HG02870 (cell line): ENCODE results near the gene PIK3R3.
"Not testable (repeated sequence)": the region's sequence is repeated elsewhere in the genome, so short reads cannot be mapped to it uniquely, and the experiment has no call there.

Experiments used
- ATAC-seq: cut with Tn5 transposase; IDR thresholded peaks from one replicate; pipeline ENCODE4 v1.9.1; 2021; ENCODE audit warnings: mild to moderate bottlenecking, moderate library complexity; ENCODE audit not compliant: unreplicated experiment

PIK3R3 gene

DNA sequence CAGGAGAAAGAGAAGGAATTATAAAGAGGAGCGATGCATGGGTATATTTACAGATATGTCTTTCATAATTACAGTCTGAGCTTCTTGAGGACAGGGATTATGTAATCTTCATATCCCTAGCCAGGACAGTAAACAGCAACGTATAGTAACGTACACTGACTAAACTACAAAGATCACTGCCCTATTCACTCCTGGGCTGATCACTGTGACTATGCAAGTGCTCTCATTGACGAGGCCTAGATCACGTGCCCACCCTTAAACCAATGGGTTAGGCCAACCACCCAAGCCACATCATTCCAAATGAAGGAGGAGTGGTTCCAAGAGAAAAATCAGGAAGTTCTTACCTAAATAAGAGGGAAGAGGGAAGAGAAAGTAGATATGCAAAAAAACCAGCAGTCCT lies 18.5 kb downstream of the PIK3R3 start:
- ATAC-seq: no peak

DNA sequence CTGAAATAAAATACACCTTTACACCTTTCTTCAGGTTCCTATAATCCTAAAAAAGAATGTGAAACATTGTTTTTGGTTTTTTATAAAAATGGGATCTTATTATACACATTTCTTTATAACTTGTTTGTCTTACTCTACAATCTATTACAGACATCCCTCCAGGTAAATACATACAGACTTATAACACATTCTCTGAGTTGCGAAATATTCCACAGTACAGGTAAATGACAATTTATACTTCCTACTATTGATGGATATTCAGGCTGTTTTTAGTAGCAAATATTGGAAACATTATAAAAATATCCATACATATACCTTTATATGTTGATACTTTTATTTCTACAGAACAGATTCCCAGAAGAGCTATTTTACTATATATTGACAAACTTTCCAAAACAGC lies 20.3 kb downstream of the PIK3R3 start:
- ATAC-seq: no peak

DNA sequence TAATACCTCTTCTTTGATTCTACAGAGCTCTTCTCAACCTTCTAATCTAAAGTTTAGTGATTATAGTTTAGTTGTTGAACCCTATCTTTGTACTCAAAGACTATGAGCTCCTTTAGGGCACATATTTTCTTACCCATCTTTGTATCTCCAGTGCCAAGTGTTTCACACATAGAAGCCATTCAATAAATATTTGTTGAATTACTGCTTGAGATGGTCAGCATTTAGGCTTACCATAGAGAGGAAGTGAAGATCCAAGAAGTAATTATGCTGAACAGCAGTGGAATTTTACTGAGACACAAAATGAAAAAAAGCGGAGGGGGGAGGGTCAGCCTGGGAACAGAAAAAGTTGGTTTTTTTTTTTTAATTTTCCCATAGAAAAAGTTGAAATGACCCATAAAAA lies 21.9 kb downstream of the PIK3R3 start:
- no peak for ATAC-seq

DNA sequence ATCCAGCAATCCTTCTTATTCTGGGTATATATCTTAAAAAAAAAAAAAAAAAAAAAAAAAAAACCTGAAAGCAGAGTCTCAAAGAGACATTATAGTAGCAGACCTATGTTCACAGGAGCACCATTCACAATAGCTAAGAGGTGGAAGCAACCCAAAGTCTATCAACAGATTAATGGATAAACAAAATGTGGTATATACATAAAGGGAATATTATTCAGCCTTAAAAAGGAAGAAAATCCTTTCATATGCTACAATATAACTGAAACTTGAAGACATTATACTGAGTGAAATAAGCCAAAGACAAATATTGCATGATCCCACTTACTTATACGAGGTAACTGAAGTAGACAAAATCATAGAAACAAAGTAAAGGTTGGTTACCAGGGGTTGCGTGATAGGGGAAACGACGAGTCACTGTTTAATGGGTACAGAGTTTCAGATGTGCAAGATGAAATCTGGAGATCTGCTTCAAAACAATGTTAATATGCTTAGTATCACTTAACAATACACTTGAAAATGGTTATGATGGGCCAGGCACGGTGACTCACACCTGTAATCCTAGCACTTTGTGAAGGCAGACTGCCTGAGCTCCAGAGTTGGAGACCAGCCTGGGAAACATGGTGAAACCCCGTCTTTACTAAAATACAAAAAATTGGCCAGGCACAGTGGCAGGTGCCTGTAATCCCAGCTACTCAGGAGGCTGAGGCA lies 29.5 kb downstream of the PIK3R3 start:
- ATAC-seq: no peak

DNA sequence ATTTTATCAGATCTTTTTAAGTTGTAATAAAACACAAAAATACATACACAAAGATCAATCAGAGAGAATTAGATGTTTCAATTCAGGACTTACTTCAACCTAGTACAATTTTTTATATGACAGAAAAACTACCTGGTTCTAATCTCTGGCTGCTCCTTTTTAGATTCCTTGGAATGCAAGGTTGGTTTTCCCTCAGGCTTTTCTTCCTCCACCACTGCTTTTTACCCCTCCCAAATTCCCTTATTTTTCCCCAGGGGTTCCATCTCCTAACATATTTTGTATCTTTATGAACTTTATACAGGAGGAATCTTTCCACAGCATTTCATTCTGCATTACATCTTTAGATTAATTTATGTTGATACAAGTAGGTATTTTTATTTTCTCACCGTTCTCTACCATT lies 33.2 kb downstream of the PIK3R3 start:
- ATAC-seq: no peak

DNA sequence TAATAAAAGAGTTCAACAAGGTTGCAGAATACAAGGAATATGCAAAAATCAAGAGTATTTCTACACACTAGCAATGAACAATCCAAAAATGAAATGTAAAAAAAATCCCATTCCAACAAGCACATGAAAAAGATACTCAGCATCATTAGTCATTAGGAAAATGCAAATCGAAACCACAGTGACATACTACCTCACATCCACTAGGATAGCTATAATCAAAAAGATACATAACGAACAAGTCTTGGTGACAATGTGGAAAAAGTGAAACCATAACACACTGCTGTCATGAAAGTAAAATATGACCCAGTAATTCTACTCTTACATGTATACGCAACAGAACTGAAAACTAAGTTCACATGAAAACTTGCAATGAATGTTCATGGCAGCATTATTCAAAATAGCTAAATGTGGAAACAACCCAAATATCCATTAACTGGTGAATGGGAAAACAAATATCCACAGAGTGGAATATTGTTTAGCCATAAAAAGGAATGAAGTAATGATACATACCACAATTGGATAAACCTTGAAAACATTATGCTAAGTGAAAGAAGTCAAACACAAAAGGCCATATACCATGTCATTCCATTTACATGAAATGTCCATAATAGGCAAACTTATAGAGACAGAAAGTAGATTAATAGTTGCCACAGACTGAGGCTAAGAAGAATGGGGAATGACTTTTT lies 34.3 kb downstream of the PIK3R3 start:
- ATAC-seq: no peak

DNA sequence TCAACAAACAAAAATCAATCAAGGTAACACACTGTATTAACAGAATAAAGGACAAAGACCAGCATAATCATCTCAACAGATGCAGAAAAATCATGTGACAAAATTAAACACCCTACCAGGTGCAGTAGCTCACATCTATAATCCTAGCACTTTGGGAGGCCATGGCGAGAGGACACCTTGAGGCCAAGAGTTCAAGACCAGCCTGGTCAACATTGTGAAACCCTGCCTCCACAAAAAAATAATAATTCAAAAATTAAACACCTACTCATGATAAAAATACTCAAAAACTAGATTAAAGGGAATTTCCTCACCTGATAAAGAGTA lies 35.3 kb downstream of the PIK3R3 start:
- ATAC-seq: no peak

DNA sequence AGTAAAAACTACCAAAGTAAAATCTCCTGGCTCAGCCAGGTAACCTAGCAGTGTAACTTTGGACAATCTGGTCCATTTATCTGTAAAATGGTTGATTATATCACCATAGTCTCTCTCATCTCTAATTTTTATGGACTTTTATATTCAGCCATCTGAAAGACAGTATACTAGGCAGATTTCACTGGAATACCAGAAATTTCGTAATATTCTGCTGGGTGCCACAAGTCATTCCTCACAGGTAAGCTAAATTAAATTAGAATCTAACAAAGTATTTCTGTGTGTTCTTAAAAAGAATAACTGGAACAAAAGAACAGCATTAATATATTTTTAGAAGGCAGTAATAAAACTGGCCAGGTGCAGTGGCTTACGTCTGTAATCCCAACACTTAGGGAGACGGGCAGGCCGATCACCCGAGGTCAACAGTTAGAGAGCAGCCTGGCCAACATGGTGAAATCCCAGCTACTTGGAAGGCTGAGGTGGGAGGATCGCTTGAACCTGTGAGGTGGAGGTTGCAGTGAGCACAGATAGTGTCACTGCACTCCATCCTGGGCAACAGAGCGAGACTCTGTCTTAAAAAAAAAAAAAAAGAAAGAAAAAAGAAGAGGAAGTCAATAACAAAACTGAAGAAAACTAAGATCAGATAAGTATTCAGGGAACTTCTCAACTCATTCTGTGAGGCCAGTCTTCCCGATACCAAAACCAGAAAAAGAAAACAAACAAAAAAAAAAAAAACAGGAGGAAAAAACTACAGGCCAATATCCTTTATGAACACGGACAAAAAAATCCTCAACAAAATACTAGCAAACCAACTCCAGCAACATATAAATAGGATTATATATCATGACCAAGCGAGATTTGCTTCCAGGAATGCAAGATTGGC lies 35.9 kb downstream of the PIK3R3 start:
- ATAC-seq: no peak

DNA sequence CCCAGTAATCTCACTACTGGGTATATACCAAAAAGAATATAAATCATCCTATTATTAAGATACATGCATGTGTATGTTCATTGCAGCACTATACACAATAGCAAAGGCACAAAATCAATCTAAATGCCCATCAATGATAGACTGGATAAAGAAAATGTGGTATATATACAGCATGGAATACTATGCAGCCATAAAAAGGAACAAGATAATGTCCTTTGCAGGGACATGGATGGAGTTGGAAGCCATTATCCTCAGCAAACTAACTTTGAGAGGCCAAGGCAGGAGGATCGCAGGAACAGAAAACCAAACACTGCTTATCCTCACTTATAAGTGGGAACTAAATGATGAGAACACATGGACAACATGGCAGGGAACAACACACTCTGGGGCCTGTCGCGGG lies 37.3 kb downstream of the PIK3R3 start:
- ATAC-seq: not testable (repeated sequence)

DNA sequence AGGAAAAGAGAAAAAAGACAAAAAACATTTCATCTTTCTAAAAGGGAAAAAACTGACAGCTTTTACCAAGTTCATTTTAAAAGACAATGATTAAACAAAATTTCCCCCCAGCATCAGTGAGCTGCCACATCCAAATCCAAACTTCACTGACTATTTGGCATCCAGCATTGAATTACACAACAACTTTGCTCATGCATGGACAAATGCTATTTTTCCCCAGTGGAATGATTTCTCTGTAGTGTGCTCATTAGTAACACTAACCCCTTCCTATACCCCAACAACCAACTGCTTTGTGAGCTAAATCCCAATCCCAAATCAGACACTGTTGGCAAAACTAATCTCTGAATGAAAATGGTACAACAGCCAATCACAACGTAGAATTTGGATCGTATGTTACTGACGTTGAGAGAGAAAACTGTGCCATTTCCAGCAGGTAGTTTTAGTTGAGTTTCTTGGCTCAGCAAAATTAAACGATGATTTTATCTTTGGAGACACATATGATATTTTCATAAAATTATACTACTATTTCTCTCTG lies 37.9 kb downstream of the PIK3R3 start:
- no peak for ATAC-seq

DNA sequence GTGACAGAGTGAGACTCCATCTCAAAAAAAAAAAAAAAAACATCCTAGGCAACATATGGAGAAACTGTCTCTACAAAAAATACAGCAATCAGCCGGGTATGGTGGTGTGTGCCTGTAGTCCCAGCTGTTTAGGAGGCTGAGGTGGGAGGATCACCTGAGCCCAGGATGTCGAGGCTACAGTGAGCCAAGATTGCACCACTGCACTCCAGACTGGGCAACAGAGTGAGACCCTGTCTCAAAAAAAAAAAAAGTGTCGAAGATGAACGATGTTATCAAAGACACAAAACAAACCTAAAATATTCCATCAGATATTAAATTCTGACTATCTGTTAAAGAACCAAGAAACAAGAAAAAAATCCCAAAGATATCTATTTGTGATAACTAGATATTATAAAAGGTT lies 38.6 kb downstream of the PIK3R3 start:
- not testable (repeated sequence) for ATAC-seq

DNA sequence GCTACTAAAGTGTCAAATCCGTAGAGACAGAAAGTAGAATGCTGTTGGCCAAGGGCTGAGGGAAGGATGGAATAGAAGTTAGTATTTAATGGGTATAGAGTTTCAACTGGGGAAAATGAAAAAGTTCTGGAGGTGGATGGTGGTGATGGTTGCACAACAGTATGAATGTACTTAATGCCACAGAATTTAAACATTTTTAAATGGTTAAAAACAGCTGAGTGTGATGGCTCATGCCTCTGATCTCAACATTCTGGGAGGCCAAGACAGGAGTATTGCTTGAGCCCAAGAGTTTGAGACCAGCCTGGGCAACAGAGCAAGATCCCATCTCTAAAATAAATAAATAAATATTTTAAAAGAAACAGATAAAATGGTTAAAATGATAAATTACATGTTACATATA lies 44.5 kb downstream of the PIK3R3 start:
- ATAC-seq: no peak

DNA sequence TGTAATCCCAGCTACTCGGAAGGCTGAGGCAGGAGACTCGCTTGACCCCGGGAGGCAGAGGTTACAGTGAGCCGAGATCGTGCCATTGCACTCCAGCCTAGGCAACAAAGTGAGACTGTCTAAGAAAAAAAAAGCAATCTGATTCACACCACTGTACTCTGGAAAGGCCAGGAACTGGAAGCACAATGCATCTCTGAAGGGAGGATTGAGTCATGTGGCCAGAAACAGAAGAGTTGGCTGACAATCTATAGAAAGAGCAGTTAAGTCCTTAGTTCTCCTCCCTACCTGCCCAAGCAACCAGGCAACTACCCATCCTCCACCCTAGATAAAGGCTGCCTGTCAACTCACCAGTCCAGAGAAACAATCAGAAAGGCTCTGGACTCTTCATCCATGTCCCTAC lies 45.9 kb downstream of the PIK3R3 start:
- ATAC-seq: no peak

DNA sequence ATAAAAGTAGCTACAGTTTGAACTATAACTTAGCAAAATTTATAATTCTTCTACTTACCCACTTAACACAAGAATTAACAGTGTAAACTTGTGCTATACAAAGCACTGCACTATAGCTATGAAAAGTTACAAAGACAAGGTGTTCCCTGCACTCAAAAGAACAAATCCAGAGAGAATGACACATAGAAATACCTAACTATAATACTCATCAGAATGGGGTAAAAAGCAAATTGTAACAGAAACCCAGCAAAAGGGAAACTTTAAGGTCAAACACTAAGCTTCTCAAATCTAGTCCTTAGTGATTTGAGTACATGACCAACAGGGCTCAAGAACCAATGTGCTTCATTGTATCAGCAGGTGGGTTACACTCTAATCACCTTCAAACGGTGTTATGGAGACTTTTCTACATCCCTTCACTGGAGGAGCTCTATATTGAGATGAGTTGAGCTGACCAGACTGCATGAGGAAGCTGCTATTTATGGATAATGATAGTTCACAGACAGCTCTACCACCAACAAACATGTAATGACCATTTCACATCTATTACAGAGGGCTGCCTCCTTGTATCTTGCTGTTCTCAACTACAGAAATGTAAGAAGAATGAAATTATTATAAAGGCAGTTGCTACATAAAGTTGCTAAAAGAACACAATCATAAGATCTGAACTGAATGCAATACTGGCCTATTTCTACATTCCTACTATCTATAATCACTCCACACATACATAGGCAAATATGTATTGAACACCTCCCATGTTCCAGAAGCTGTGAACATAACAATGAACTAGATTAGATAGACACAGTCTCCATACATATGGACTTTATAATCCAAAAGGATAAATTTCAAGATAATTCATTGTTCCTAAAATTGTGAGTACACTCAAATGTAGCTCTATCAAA lies 47.6 kb downstream of the PIK3R3 start:
- no peak for ATAC-seq

DNA sequence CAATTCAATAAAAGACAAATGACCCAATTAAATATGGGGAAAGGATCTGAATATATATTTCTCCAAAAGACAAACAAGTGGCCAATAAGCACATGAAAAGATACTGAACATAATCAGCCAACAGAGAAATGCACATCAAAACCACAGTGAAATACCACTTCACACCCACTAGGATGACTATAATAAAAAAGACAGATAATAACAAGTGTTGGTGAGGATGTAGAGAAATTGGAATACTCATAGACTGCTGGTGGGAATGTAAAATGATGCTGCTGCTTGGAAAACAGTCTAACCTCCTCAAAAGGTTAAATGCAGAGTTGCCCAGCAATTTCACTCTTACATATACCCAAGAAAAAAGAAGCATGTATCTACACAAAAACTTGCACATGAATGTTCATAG lies 48.9 kb downstream of the PIK3R3 start:
- ATAC-seq: no peak

DNA sequence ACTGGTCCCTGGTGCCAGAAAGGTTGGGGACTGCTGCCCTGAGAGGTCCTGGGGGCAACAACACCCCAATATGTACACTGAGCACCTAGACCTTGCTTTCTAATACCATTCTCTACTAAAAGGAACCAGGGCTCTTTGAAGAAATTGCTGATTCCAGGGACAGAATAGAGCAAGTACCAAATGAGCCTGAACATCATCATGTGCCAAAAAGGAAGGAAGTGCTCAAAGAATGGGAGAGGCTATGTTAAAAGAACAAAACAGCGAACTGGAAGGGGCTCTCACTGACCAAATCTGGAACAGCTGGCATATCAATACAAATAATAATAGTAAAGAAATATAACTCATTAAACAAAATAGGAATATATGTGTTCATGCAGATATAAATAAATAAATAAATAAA lies 50.8 kb downstream of the PIK3R3 start:
- no peak for ATAC-seq

DNA sequence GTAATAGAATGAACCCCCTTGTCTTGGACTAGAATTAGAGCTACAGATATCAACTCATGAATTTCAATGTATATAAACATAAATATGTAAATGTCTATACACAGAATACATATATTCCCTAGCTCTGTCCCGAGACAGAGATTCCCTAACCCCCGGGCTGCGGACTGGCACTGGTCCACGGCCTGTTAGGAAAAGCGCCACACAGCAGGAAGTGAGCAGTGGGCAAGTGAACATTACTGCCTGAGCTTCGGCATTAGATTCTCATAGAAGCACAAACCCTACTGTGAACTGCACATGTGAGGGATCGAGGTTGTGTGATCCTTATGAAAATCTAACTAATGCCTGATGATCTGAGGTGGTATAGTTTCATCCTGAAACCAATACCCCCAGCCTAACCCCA lies 51.2 kb downstream of the PIK3R3 start:
- ATAC-seq: no peak

DNA sequence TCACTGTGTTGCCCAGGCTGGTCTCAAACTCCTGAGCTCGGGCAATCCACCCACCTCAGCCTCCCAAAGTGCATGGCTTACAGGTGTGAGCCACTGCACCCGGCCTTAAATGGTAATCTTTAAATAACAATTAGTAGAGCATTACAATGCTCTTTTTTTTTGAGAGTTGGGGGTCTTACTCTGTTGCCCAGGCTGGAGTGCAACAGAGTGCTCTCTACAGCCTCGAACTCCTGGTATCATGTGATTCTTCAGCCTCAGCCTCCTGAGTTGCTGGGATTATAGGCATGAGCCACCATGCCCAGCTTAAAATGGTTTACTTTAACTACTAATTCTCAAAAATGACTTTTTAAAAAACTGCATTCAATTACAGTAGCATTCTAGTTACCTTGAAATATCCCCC lies 52.2 kb downstream of the PIK3R3 start:
- no peak for ATAC-seq

DNA sequence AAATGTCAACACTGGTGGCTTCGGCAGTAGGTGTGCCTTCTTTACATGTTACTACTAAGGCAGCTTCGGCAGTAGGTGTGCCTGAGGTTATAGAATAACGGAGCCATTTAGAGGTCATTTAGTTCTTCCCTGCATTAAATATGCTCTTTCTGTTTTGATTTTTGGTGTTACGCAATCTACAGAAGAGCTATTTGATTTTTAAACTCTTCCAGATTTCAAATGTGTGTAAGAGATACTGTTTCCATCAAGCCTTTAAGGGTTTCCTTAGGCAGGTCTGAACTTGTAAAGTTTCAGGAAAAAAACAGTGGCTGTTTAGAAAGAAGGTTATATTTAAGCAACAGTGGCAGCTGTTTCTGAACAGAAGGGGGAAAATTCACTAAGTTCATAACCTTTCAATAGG lies 54.8 kb downstream of the PIK3R3 start:
- no peak for ATAC-seq

DNA sequence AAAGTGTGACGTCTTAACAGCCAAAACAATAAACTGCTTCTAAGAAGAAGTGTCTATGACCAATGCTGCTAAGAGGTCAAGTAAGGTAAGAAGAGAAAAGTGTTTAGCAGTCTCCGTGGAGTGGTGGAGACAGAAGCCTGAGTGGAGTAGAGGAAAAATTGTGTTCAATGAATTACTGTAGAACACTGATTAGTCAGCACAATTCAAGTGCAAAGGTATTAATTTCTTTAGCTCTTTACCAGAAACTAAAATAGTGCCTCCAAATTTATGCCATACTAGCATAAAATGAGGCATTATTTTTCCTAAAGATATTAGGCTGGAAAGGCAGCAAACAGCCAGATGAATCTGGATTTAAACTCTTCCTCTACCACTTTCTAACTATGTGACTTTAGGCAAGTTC lies 56.1 kb downstream of the PIK3R3 start:
- no peak for ATAC-seq

DNA sequence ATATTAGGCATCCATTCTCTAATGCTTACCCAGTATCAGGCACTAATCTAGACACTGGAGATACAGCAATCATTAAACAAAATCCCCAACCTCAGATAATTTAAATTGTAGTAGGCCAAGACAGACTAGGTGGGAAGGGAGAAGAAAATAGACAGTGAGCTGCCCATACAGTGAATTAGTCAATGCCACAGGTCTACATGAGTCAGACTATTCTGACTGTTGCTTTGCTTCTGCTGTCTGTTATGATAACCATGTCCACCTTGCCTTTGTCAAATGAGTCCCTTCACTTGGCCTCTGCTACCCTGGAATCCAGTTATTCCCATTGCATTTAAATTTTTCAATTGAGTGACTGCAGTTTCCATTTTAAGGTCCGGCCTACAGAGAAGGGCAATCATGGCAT lies 59.5 kb downstream of the PIK3R3 start:
- no peak for ATAC-seq
